Lung (tissue), 12 donors: ENCODE data around the gene NDUFA1. TPM values are rescaled to one million over a fixed set of nuclear protein-coding genes. Genes with fewer than 3 reads are reported as not detected.

Experiments
- ATAC-seq: fragments of 200-7000 bp; cut with Tn5 transposase; one replicate; pipeline ENCODE4 v1.9.1; 2020; ENCODE audit warnings: moderate number of reproducible peaks; ENCODE audit not compliant: insufficient read depth, low FRiP score
- DNase-seq, 3 donors: peaks; one replicate each; pipeline ENCODE4 v3.0.0-alpha.2; 2013 to 2017
- H3K27ac ChIP-seq, 2 donors: one replicate each; pipeline ENCODE4 v1.5.1; 2013; ENCODE audit warnings: mild to moderate bottlenecking in 2 of 2, moderate library complexity in 2 of 2, control low read depth in 1 of 2, inconsistent platforms in 1 of 2, low read depth in 1 of 2, low read length in 1 of 2
- H3K27me3 ChIP-seq, 3 donors: one replicate each; pipeline ENCODE4 v1.5.1; 2013; ENCODE audit warnings: low read length in 2 of 3; ENCODE audit not compliant: control insufficient read depth in 3 of 3, insufficient read depth in 3 of 3
- H3K36me3 ChIP-seq, 4 donors: one replicate each; pipeline ENCODE4 v1.5.1; 2013; ENCODE audit warnings: low read length in 4 of 4, mild to moderate bottlenecking in 1 of 4, moderate library complexity in 1 of 4; ENCODE audit not compliant: control insufficient read depth in 4 of 4, insufficient read depth in 4 of 4
- H3K4me1 ChIP-seq, 5 donors: one replicate each; pipeline ENCODE4 v1.5.1; 2013; ENCODE audit warnings: low read length in 5 of 5, mild to moderate bottlenecking in 2 of 5, moderate library complexity in 1 of 5; ENCODE audit not compliant: control insufficient read depth in 5 of 5, insufficient read depth in 5 of 5
- H3K4me3 ChIP-seq: one replicate; pipeline ENCODE4 v1.5.1; 2013; ENCODE audit warnings: mild to moderate bottlenecking, control low read depth, moderate library complexity
- H3K9ac ChIP-seq, 2 donors: one replicate each; pipeline ENCODE4 v1.5.1; 2013; ENCODE audit warnings: low read length in 2 of 2, control low read depth in 1 of 2; ENCODE audit not compliant: insufficient read depth in 1 of 2
- H3K9me3 ChIP-seq, 4 donors: one replicate each; pipeline ENCODE4 v1.5.1; 2013; ENCODE audit warnings: low read length in 3 of 4, mild to moderate bottlenecking in 1 of 4, moderate library complexity in 1 of 4; ENCODE audit not compliant: control insufficient read depth in 4 of 4, insufficient read depth in 3 of 4
- CTCF ChIP-seq: IDR thresholded peaks from 2 replicates; pipeline ENCODE4 v1.5.1; 2012; ENCODE audit warnings: mild to moderate bottlenecking; ENCODE audit errors: control extremely low read depth, extremely low read depth
- WGBS, 2 donors: extraction: QIAGEN DNeasy Blood & Tissue Kit; methylation state at CpG; one replicate each; pipeline ENCODE4 v1.1.7; 2013; 5-methylcytosine and 5-hydroxymethylcytosine counted together
- polyA plus RNA-seq, 2 donors: library from polyadenylated mRNA; stranded (reverse); fragments of 200-250 nt; gene quantifications; one replicate each; pipeline ENCODE4 v1.2.1, GENCODE V29; 2013
- total RNA-seq, 2 donors: library from RNA; depleted of rRNA in 1 of 2; stranded (reverse); fragments of >200 nt in 1 of 2; gene quantifications; one replicate each; pipeline ENCODE4 v1.2.1, GENCODE V29; 2014 to 2021
- donor health status: control.
- donor health status: control.
- donor health status: Bipolar disorder and iron deficiency.
- donor health status: healthy.
- donor health status: DM: yes; HTN: yes; CAD: no.

The NDUFA1 gene
- total and polyA plus RNA-seq, 4 donors: 37.1 to 247 (median 87.5) TPM

- Histone ChIP-seq H3K9ac (no peak overlapping the region), H3K27me3 (no peaks in the 10 kb centered on the region), H3K9me3 (no peaks in the 10 kb centered on the region), H3K27ac (no peak overlapping the region), H3K4me3 (no peak overlapping the region), H3K36me3 (peaks cover 0 to 6% (median 1%) of the 10 kb centered on the region in 4 donors), H3K4me1 (no peaks in the 10 kb centered on the region)
- no peak for TF ChIP-seq CTCF
- 93 to 100% methylated on average over 4 to 5 of the region's 5 CpGs for WGBS, 2 donors
- DNase-seq (no peak), ATAC-seq (no peak)
Measured at GRCh38 chrX:119828446-119828845, 43.2 kb upstream of the NDUFA1 start.

- no peak overlapping the region for H3K4me3 ChIP-seq
- WGBS, 2 donors: 73 to 76% methylated on average over 3 of the region's 3 CpGs
- no peak overlapping the region for H3K9ac ChIP-seq
- H3K9me3 ChIP-seq: no peaks in the 10 kb centered on the region
- no peaks in the 10 kb centered on the region for H3K4me1 ChIP-seq
- H3K27me3 ChIP-seq: no peaks in the 10 kb centered on the region
- DNase-seq: no peak
- ATAC-seq: no peak
- peaks cover 4 to 13% (median 10%) of the 10 kb centered on the region in 4 donors for H3K36me3 ChIP-seq
- no peak for TF ChIP-seq CTCF
- H3K27ac ChIP-seq: no peak overlapping the region
Measured at GRCh38 chrX:119833905-119834304, 37.7 kb upstream of the NDUFA1 start.

GRCh38 chrX:119852382-119853353 is 19.0 kb upstream of the NDUFA1 start, which contains the start of gene UPF3B:
Gene UPF3B (minus strand): TSS chrX:119852963. CDS start chrX:119852928, 35 bp downstream.
- H3K4me1 ChIP-seq: peaks cover 0 to 5% (median 2%) of the 10 kb centered on the region in 5 donors
- peak within 1 kb of the TSS; percentile 60 for H3K4me3 ChIP-seq
- peak; percentile 95 for ATAC-seq
- H3K27ac ChIP-seq: peak within 1 kb of the TSS; percentile 72 to 89
- no peak for TF ChIP-seq CTCF
- 0 to 30% methylated on average over 38 to 54 of the region's 54 CpGs for WGBS, 2 donors
- no peaks in the 10 kb centered on the region for H3K27me3 ChIP-seq
- H3K36me3 ChIP-seq: peaks cover 0 to 2% (median 0%) of the 10 kb centered on the region in 4 donors
- DNase-seq: peak; percentile 97 to 98 (median 98)
- H3K9me3 ChIP-seq: peaks cover 0 to 4% (median 0%) of the 10 kb centered on the region in 4 donors
- peak within 1 kb of the TSS; percentile 79 to 91 for H3K9ac ChIP-seq
